HepG2 (cell line): Measurements from ENCODE around the gene UQCC5. TPM values are rescaled to one million over a fixed set of nuclear protein-coding genes. Genes with fewer than 3 reads are reported as not detected.

ENCODE experiments used
- ATAC-seq: fragments of 200-7000 bp; cut with Tn5 transposase; 3 replicates; pipeline ENCODE4 v1.9.1; 2020; ENCODE audit warnings: mild to moderate bottlenecking, moderate library complexity
- BruUV-seq: library from RNA; stranded (reverse); fragments of 400-500 nt; replicated peaks from 2 replicates; lab custom pipeline; 2021; lab: Mats Ljungman, UMichigan
- CTCF ChIA-PET: fragments of 300-600 bp; formaldehyde crosslinking; extraction: SDS; loops from one replicate; lab custom pipeline; 2021; ENCODE audit warnings: low total read pairs, inconsistent platforms, low intra/inter-chr PET ratio; lab: Yijun Ruan, JAX
- POLR2A ChIA-PET: fragments of 350-600 bp; sonication (Branson Sonifier 250); formaldehyde crosslinking; loops from one replicate; lab custom pipeline; 2020; ENCODE audit warnings: antibody characterized with exemption, inconsistent platforms; lab: Yijun Ruan, JAX
- DNase-seq: peaks from one replicate; pipeline ENCODE4 v3.0.0-alpha.2; 2015; ENCODE audit warnings: low spot score
- FAIRE-seq: peaks from 3 replicates; lab custom pipeline; 2011; peaks lifted over from hg19 to GRCh38; lab: Jason Lieb, UNC
- H2AFZ ChIP-seq: one replicate; pipeline ENCODE4 v1.6.1; 2011; ENCODE audit warnings: low read length, inconsistent platforms
- H3K27ac ChIP-seq: fragments of 300-600 bp; 3 replicates; pipeline ENCODE4 v1.8.0; 2011; ENCODE audit warnings: mixed run types, mild to moderate bottlenecking, mixed read lengths, low read length, inconsistent platforms; ENCODE audit not compliant: insufficient read depth; ENCODE audit errors: extremely low read length
- H3K27me3 ChIP-seq, 2 experiments: fragments of 200-600 bp in 1 of 2; 2 replicates in 1 of 2; 3 replicates in 1 of 2; pipeline versions ENCODE4 v1.6.0 to v1.8.0; 2011; ENCODE audit warnings: low read length in 2 of 2, mild to moderate bottlenecking in 2 of 2, moderate library complexity in 2 of 2, inconsistent platforms in 1 of 2; ENCODE audit not compliant: insufficient read depth in 2 of 2, control insufficient read depth in 1 of 2
- H3K36me3 ChIP-seq, 2 experiments: fragments of 200-600 bp in 1 of 2; replicated peaks in 1 of 2; 2 replicates in 1 of 2; 3 replicates in 1 of 2; pipeline versions ENCODE4 v1.5.1 to v1.8.0; 2011; ENCODE audit warnings: low read length in 2 of 2, inconsistent platforms in 1 of 2; ENCODE audit not compliant: insufficient read depth in 2 of 2, control insufficient read depth in 1 of 2
- H3K4me1 ChIP-seq: 2 replicates; pipeline ENCODE4 v1.5.1; 2012; ENCODE audit warnings: low read length, inconsistent platforms; ENCODE audit not compliant: insufficient read depth
- H3K4me2 ChIP-seq: 2 replicates; pipeline ENCODE4 v1.6.0; 2011; ENCODE audit warnings: low read depth, low read length, inconsistent platforms
- H3K4me3 ChIP-seq, 3 experiments: fragments of 200-600 bp in 1 of 3; sonication (generic), shearing (Covaris generic) in 1 of 3; replicated peaks in 1 of 3; 2 replicates each; pipeline ENCODE4 v1.5.1; 2011 to 2016; ENCODE audit warnings: low read length in 3 of 3, inconsistent platforms in 2 of 3, low read depth in 2 of 3, mild to moderate bottlenecking in 2 of 3, control low read depth in 1 of 3, mixed read lengths in 1 of 3; ENCODE audit not compliant: insufficient read depth in 1 of 3
- H3K79me2 ChIP-seq: one replicate; pipeline ENCODE4 v1.6.1; 2011; ENCODE audit warnings: low read length, inconsistent platforms; ENCODE audit not compliant: insufficient read depth
- H3K9ac ChIP-seq: 2 replicates; pipeline ENCODE4 v1.6.0; 2011; ENCODE audit warnings: mild to moderate bottlenecking, low read depth, low read length, inconsistent platforms; ENCODE audit not compliant: insufficient read depth
- H3K9me3 ChIP-seq: 2 replicates; pipeline ENCODE4 v1.5.1; 2012; ENCODE audit warnings: mild to moderate bottlenecking, low read length
- H4K20me1 ChIP-seq: 2 replicates; pipeline ENCODE4 v1.6.0; 2011; ENCODE audit warnings: inconsistent platforms, mild to moderate bottlenecking, low read length, moderate library complexity; ENCODE audit not compliant: insufficient read depth
- ZNF281 ChIP-seq: sonication (generic); formaldehyde crosslinking; IDR thresholded peaks from 2 replicates; pipeline ENCODE4 v1.4.0; 2020; ENCODE audit warnings: missing genetic modification reagents, borderline replicate concordance
- WGBS: methylation state at CpG from one replicate; pipeline ENCODE4 v1.1.6; 2017; ENCODE audit warnings: low lambda C conversion rate; 5-methylcytosine and 5-hydroxymethylcytosine counted together
- in situ Hi-C: cut with HindIII; loops from 2 replicates; pipeline ENCODE4 v1.10.0; 2017; ENCODE audit warnings: low pct_unique_long_range_greater_than_20kb; ENCODE audit not compliant: extremely low pct_ligation_motif_present
- intact Hi-C: fragments of 100-400 bp; cut with micrococcal nuclease; formaldehyde crosslinking; loops from one replicate; pipeline ENCODE4 v1.10.0; 2022; ENCODE audit not compliant: unreplicated experiment
- polyA plus RNA-seq, 8 experiments: library from polyadenylated mRNA; depleted of rRNA in 3 of 8; stranded (reverse) in 7 of 8; unstranded in 1 of 8; fragments of >200 nt; fragmentation: Illumina TruSeq in 4 of 8; extraction: Trizol in 4 of 8; gene quantifications; 2 replicates each; pipeline versions ENCODE4 v1.2.1 to v1.2.3, GENCODE V29; 2011 to 2016; ENCODE audit warnings: low read depth in 4 of 8, missing spikeins in 1 of 8, mixed read lengths in 1 of 8; ENCODE audit not compliant: insufficient read depth in 1 of 8
- total RNA-seq, 5 experiments: library from RNA; depleted of rRNA; stranded (reverse); fragments of >200 nt; fragmentation: Illumina TruSeq; extraction: Trizol; gene quantifications; 2 replicates each; pipeline ENCODE4 v1.2.3, GENCODE V29; 2016; ENCODE audit warnings: low read depth in 1 of 5
- TF ChIP-seq, protein P1 (sequence below): sonication (generic); formaldehyde crosslinking; IDR thresholded peaks from 2 replicates; pipeline ENCODE4 v1.4.0; 2020; ENCODE audit warnings: mild to moderate bottlenecking, missing genetic modification reagents
- TF ChIP-seq, protein P2 (sequence below): sonication (generic); formaldehyde crosslinking; IDR thresholded peaks from 2 replicates; pipeline ENCODE4 v1.5.0; 2020; ENCODE audit warnings: mild to moderate bottlenecking, missing genetic modification reagents
- TF ChIP-seq, protein P3 (sequence below): sonication (generic); formaldehyde crosslinking; IDR thresholded peaks from 2 replicates; pipeline ENCODE4 v1.4.0; 2020; ENCODE audit warnings: missing genetic modification reagents

UQCC5 gene
- total and polyA plus RNA-seq, 2 of the 13 experiments (the other 11 are each of a cell fraction or from before 2014, with no cell fraction given) = 15.4 to 29.5 TPM

DNA sequence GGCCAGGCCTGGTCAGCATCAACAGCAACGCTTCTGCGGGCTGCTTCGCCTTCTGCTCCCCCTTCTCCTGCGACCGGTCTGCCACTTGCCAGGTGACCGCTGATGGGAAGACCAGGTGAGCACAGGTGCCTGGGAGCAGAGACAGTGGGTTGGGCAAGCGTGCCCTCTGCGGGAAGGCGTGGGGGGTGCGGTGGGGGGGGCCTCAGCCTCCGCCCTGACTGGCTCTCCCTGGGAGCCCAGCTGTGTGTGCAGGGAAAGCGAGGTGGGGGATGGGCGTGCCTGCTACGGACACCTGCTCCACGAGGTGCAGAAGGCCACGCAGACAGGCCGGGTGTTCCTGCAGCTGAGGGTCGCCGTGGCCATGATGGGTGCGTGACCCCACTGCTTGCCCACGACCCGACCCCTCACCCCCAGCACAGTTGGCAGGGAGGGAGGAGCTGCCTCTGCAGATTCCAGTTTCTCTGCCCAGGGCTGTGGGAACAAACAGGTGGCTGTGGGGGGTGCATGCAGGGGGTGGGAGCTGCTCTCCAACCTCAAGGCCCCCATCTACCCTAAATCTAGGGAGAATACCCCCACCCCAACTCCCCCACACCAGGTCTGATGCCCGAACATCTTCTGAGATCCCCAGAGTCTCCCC is 32.5 kb upstream of the UQCC5 start:
- CTCF ChIA-PET = no interaction called here
- no peak for DNase-seq

More for the DNA sequence above, 32.5 kb upstream of the UQCC5 start:
- Histone ChIP-seq H3K4me3 (no peak overlapping the region), H3K27ac (no peak overlapping the region), H2AFZ (no peak overlapping the region), H3K9me3 (no peaks in the 10 kb centered on the region), H3K27me3 (peaks cover 8 to 52% of the 10 kb centered on the region in 2 experiments; a peak in 4 of 5 replicates), H3K4me2 (no peak overlapping the region; the same call in 1 of the 2 replicates), H4K20me1 (no peaks in the 10 kb centered on the region), H3K36me3 (no peaks in the 10 kb centered on the region), H3K4me1 (peaks cover 19% of the 10 kb centered on the region), H3K79me2 (no peaks in the 10 kb centered on the region), H3K9ac (no peak overlapping the region)
- ATAC-seq (no peak), FAIRE-seq (no peak)
- in situ Hi-C loops = no loop called here
- 10% methylated on average over 8 of the region's 23 CpGs for WGBS
- POLR2A ChIA-PET = no interaction called here
- no TSS peak for BruUV-seq
- TF ChIP-seq, protein P1, sequence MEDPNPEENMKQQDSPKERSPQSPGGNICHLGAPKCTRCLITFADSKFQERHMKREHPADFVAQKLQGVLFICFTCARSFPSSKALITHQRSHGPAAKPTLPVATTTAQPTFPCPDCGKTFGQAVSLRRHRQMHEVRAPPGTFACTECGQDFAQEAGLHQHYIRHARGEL = no peak
- 0 out of 2 replicates have a peak, but pooled peaks have one; percentile 38 for TF ChIP-seq ZNF281 (CRISPR knock-in tag)
- TF ChIP-seq, protein P2, sequence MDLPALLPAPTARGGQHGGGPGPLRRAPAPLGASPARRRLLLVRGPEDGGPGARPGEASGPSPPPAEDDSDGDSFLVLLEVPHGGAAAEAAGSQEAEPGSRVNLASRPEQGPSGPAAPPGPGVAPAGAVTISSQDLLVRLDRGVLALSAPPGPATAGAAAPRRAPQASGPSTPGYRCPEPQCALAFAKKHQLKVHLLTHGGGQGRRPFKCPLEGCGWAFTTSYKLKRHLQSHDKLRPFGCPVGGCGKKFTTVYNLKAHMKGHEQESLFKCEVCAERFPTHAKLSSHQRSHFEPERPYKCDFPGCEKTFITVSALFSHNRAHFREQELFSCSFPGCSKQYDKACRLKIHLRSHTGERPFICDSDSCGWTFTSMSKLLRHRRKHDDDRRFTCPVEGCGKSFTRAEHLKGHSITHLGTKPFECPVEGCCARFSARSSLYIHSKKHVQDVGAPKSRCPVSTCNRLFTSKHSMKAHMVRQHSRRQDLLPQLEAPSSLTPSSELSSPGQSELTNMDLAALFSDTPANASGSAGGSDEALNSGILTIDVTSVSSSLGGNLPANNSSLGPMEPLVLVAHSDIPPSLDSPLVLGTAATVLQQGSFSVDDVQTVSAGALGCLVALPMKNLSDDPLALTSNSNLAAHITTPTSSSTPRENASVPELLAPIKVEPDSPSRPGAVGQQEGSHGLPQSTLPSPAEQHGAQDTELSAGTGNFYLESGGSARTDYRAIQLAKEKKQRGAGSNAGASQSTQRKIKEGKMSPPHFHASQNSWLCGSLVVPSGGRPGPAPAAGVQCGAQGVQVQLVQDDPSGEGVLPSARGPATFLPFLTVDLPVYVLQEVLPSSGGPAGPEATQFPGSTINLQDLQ = no peak
- TF ChIP-seq, protein P3, sequence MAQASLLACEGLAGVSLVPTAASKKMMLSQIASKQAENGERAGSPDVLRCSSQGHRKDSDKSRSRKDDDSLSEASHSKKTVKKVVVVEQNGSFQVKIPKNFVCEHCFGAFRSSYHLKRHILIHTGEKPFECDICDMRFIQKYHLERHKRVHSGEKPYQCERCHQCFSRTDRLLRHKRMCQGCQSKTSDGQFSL (CRISPR knock-in tag) = 0 out of 2 replicates have a peak, but pooled peaks have one; percentile 46
- intact Hi-C loops = no loop called here
